ENCODE measurements around the gene FAM107B.
"Not testable (repeated sequence)": the region's sequence is repeated elsewhere in the genome, so short reads cannot be mapped to it uniquely, and the experiment has no call there.

The FAM107B gene

DNA sequence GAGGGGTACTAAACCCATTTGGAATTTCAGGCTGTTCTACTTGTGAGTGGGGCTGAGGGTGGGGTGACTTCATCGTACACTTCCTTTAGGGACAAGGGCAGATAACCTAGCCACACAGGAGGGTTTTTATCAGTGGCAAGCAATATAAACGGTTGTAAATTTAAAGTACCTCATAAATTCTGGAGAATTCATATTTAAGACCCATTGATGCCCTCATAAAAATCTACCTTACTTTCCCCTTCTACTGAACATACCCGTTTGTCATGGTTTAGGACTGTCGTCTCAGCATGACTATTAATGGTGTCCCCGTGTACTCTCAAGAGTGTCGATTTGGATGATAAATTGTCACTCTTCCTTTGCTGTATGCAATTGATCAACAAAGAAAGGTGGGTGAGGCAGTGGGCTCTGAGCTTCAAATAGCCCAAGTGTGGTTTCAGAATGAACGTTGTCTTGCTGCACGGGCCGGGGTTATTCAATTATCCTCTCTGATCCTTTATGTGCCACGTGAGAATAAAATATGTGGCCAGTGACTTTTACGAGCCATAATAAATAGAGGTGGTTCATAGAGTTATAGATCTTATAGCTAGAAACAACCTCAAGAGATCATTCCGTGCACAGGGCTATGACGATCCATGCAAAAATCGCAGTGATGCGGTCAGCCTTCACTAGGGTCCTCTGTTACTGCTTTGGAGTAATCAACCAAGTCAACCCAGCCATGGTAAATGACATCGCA lies 82.2 kb downstream of the FAM107B start:
- no peak for DNase-seq (ENCODE audit: low spot score)

DNA sequence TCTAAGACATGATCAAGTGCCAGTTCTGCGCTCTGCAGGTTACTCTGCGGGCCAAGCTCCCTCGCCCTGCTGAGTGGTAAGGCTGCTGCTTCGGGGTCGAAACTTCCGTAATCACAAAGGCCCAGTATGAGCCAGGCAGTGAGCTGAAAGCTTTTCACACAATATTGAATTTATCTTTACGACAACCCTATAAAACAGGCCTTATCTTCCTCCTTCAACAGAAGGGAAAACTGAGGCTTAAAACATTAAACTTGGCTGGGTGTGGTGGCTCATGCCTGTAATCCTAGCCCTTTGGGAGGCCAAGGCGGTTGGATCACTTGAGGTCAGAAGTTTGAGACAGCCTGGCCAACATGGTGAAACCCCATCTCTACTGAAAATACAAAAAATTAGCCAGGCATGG lies 83.3 kb downstream of the FAM107B start:
- DNase-seq (ENCODE audit: low spot score): no peak

DNA sequence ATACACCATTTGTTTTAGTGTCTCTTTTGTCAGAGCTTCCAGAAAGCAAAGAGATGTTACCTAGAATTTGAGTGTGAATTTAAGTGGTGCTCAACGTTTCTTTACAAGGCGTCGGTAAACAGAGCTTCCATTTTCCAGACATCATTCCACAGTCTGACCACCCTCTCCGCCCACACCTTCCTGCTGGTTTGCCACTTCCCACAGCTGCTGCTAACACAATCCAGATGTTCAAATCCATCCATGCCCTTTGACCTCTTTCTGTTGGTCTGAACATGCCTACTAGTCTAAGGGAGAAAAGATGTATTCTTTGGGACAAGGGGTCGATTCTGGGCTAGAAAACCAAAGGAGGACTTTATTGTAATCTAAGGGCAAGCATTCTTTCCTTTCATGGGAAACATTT lies 86.1 kb downstream of the FAM107B start:
- peak; percentile 31 for DNase-seq (ENCODE audit: low spot score)

DNA sequence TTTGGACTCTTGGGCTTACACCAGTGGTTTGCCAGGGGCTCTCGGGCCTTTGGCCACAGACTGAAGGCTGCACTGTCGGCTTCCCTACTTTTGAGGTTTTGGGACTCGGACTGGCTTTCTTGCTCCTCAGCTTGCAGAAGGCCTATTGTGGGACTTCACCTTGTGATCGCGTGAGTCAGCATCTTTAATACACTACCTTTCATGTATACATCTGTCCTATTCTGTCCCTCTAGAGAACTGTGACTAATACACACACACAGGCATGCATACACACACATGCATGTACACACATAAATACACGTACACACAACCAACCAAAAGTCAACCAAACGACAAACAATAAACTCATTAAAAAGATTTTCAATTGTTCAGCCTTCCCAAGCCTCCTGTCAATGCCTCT lies 86.5 kb downstream of the FAM107B start:
- DNase-seq (ENCODE audit: low spot score): not testable (repeated sequence)

DNA sequence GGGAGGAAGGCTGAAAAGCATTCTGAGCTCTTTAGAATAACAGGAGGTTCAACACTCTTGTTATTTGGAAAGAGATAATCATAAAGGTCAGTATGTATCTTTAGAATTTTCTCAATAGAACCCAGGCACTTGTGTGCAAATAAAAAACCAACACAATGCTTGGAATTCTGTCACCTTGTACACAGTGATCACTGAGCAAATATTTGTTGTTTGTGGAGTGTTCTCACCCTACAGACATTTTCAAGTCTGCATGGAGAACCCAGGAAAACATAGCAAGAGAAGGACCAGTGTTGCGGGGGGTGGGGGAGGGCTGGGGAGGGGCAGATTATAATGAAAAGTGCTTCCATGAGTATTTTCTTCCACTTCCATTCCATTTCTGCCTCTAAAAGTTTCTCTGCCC lies 87.4 kb downstream of the FAM107B start:
- DNase-seq (ENCODE audit: low spot score): no peak

DNA sequence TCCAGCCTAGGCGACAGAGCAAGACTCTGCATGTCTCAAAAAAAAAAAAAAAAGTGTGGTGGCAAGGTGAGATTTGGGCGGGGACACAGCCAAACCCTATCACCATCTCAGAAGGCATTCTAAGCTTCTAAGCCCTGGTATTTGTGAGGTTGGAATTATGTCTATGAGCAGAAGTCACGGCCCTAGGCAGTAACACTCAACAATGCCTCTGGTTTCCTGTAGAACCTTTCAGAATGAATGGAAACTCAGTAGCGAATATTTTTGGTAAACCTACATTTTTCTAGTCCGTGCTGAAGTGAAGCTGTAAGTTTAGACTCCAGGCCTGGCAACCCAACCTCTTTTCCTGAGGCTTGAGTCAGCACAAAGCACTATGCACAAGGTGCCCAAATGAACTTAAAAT lies 88.3 kb downstream of the FAM107B start:
- DNase-seq (ENCODE audit: low spot score): no peak

DNA sequence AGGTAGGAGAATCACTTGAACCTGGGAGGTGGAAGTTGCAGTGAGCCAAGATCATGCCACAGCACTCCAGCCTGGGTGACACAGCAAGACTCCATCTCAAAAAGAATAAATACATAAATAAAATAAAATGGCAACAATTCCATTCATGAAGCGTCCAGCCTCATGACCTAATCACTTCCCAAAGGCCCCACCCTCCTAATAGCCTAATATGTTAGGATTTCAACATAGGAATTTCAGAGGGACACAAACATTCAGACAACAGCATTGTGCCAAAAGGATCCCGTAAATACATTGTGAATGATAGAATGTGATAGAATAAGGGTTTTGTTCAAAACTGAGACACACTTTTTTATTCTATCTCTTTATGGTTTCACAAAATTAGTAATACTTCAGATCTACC lies 90.3 kb downstream of the FAM107B start:
- DNase-seq (ENCODE audit: low spot score): no peak

DNA sequence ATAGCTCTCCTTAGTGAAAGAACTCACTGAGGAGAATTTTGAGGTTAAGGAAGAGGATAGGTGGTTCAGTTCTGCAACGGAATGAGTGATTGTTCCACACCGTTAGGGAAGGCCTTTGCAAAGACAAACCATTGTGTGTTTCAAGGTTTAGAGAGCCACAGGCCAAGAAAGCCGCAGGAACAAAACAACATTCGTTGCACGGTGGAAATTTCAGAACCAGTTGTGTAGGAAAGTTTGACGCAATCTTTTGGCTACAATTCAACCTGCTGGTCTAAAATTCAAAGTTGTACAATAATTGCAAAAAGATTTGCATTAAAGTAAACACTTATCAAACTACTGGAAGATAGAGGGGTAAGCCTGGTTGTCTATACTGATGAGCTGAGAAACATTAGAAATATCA lies 91.4 kb downstream of the FAM107B start:
- DNase-seq (ENCODE audit: low spot score): no peak

DNA sequence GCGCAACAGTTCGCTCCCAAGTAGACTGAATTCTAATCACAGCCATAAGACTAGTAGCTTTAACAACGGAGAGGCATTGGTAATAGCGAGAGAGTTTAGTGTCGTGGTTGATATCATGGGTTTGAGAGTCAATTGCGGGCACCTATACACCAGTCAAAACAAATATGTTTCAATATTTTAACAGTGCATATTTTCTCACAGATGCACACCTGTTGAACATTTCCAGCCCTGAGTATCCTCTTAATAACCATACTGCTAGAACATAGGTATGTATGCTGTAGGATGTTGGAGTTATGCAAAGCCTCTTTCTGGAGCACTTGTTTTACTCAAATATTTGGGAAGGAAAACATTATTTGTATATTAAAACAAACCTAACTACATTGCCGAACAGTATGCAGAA lies 92.9 kb downstream of the FAM107B start:
- DNase-seq (ENCODE audit: low spot score): no peak

DNA sequence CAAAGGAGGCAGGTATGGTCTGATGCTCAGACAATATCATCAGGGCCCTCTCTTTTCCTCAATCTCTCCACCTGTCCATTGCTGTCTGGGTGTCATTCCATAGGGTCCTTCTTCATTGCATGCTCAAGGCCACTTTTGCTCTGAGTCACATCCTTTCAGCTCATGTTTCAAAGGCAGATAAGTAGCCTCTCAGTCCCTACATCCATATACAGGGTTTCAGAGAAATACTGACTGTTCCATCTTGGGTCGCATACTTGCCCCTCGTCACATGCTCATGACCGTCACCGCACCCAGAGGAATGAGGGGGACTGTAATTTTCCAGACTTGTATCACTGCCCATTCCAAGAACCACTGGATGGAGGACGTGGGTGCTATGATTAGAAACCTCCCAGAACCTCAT lies 93.4 kb downstream of the FAM107B start:
- DNase-seq (ENCODE audit: low spot score): no peak

DNA sequence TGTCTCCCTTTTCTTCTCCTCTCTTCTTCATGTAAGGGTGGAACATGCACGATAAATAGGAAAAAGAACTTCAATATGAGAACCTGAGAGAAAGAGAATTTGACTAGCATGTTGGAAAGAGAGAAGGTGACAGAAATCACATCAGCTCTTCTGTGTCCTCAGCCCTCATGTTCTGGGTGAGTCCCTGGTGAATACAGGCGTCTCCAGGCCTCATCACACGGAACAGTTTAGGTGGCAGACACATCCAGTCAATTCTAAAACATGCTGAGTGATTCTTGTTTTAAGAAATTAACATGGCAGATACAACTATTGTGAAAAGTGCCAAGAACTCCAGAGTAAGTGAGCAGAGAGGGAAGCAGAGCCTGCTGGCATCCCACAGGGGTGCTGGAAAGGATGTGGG lies 96.1 kb downstream of the FAM107B start:
- no peak for DNase-seq (ENCODE audit: low spot score)

DNA sequence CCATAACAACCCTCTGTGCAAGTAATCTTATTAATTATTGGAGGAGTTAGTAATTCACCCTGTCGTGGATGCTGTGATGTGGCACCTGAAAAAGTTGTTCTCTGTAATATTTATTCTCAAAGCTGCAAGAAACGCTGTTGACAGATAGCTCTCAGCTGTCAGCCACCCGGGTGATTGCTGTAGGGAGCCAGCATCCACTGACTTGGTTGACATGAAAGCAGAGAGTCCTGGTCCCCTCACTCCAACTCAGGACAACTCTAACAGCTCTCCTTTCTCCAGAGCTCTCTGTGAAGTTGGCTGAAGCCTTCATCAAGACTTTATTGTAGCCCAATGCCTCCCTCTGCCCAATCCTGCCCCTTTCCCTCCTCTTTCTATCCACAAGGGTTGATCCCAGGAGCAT lies 98.0 kb downstream of the FAM107B start:
- DNase-seq (ENCODE audit: low spot score): no peak

DNA sequence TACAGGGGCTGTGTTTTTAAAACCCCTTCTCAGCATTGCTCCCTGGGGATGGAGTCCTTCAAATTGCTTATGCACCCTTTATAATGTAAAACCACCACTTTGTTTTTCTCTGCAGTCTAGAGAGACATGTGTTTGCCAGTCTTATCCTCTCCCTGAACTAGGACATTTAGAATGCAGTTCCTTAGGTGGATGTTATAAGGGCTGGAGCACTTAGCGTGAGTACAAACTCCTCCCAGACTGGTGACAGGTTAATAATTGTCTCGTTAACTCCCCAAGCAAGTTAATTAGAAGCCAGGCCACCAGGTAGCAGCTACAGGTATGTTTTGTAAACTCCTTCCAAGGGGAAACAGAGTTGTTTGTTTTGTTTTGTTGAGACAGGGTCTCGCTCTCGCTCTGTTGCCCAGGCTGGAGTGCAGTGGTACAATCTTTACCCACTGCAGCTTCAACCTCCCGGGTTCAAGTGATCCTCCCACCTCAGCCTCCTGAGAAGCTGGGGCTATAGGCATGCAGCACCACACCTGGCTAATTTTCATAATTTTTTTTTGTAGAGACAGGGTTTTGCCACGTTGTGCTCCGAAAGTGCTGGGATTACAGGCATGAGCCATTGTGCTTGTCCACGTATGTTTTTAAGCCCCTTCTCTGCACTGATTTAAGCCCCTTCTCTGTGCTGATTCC lies 100.2 kb downstream of the FAM107B start:
- DNase-seq (ENCODE audit: low spot score): no peak

DNA sequence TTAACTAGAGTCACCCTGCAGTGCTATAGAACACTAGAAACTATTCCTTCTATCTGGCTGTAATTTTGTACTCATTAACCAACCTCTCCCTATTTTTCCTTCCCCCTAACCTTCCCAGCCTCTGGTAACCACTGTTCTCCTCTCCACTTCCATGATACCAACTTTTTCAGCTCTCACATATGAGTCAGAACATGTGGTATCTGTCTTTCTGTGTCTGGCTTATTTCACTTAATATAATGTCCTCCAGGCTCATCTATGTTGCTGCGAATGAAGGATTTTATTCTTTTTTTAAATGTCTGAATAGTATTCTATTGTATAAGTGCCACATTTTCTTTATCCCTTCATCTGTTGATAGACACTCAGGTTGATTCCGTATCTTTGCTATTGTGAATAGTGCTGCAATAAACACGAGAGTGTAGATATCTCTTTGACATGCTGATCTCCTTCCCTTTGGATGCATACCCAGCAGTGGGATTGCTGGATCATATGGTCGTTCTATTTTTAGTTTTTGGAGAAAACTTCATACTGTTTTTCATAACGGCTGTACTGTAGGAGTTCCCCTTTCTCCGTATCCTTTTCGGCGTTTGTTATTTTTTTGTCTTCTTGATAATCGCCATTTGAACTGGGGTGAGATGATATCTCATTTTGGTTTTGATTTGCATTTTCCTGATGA lies 101.4 kb downstream of the FAM107B start:
- DNase-seq (ENCODE audit: low spot score): no peak

DNA sequence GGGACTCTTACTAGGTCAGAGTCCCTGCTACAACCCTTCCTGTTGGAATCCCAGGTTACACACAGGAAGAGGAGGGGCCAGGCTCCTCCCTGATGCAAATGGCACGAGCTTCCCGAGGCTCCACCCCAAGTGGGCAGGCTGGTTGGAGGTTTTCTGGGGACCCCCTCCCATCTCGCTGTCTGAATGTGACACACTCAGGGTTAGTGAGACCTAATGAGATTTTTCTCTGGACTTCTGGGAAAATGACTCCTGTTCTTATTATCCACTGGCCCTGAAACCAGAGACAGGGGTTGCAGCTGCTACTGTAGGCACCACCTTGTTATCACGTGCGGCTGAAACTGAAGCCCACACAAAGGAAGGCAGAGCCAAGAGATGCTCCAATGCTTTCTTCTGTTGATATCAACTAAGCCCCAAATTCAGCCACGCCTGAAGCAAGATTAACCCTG lies 103.3 kb downstream of the FAM107B start:
- no peak for DNase-seq (ENCODE audit: low spot score)

DNA sequence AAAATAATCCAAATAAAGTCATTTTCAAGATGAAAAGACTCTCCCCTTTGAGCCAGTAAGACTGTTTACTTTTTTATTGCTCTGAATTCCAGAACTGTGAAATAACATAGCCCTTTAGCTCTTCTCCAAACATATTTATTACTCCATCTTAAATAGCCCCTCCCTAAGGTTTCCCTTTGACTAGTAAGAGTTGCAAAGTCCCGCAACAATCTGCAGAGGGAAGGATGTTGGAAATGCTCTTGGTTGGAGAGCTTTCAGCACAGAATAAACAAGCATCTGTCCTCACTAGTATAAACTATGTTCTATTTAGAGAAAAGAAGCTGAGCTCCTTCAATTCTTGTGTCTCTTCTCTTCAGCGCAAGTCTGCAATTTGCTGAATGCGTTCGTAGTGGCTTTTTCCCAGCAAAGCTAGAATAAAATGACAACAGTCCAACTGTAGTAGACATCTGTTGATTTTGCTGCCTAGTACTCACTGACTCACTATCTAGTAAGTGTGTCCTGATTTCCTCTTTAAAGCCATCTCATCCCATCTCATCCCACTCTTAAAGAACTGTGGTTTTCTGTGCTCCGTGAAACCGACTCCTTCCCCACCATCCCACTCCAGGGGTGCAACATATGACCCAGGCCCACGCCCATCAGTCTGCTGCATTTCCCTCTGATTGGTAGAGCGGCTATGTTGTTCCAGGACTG lies 104.0 kb downstream of the FAM107B start:
- peak; percentile 47 for DNase-seq (ENCODE audit: low spot score)

DNA sequence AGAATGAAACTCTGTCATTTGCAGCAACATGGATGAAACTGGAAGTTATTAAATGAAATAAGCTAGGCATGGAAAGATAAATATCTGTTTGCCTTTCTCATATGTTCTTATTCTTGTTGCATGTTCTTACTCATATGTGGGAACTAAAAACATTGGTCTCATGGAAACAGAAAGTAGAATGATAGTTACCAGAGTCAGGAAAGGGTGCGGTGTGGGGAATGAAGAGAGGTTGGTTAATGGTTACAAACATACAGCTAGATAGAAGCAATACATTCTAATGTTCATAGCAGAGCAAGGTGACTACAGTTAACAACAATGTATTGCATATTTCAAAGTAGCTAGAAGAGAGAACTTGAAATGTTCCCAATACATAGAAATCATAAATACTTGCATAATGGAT lies 105.1 kb downstream of the FAM107B start:
- DNase-seq (ENCODE audit: low spot score): no peak

DNA sequence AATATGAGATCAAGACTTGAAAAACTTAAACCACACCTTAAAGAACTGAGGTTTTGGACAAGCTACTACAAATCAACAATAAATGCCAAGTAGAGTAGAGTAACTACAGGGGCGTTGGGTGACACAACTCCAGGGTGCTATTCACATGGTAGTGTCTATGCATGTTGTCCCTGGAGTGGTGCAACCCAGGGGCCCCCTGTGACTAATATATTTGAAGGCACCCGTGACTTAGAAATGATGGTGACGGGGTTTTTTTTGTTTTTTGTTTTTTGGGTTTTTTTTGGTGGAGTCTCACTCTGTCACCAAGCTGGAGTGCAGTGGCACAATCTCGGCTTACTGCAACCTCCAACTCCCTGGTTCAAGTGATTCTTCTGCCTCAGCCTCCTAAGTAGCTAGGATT lies 106.9 kb downstream of the FAM107B start:
- DNase-seq (ENCODE audit: low spot score): no peak

DNA sequence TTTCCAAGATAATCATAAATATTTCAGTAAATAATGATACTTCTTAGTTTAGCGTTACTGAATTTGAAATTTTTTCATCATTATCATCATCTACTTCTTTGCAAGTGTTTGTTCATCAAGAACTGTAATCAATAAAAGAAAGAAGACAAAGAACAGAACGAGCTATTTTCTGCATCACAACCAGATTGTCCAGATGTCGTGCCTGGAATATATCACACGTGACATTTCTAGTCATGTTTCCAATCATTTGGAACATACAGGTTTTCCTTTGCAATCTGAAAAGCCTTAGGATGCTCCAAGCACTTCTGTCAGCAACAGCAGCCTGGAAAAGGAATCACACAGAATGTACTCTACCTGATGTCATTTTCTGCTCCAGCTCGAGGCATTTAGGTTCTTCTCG lies 107.4 kb downstream of the FAM107B start:
- DNase-seq (ENCODE audit: low spot score): no peak

DNA sequence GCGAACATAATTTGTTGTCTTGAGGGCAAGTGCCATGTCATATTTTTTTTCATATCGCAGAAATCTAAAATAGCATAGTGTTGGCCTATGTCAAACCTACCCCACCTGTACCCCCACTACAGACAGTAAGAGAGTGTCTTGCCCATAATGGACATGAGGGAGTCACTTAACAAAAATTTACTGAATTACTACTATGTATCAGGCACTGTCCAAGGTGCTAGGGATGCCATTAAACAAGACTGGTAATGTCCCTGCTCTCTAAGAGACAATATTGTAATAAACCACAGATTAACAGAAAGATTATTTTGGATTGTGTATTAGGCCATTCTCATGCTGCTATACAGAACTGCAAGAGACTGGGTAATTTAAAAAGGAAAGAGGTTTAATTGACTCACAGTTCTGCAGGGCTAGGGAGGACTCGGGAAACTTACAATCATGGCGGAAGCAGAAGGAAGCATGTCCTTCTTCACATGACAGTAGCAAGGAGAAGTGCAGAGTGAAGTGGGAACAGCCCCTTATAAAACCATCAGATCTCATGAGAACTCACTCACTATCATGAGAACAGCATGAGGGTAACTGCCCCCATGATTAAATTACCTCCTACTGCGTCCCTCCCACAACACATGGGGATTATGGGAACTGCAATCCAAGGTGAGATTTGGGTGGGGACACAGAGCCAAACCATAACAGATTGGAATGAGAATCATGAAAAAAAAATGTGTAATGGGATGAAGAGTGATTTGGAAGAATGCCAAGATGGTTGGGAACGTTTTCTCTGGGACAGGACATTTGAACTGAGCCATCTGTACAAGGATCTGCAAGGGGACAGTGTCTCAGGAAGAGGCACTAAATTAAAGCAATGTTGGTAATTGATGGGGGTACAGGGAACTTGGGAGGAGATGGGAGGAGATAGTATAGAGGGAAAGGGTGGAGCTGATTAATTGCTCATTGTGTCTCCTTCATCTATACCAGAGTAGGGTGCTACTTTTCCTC lies 108.5 kb downstream of the FAM107B start:
- no peak for DNase-seq (ENCODE audit: low spot score)

DNA sequence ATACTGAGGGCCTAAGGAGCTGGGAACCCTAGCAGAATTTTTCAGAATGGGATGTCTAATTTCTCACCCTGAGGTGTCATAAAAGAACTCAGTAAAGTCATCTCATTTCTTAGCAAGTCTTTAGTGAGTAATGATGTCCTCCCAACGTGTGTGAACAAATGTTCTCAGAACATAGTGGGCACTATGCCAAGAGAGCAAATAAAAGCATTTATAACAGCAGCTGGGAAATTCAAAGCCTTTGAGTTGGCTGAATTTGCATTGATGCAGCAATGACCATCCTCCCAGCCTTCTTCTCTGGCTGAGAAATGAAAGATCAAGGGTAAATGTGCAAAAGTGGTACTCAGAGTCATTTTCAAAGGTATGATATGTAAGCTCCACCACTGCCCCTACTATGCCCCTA lies 109.4 kb downstream of the FAM107B start:
- no peak for DNase-seq (ENCODE audit: low spot score)

DNA sequence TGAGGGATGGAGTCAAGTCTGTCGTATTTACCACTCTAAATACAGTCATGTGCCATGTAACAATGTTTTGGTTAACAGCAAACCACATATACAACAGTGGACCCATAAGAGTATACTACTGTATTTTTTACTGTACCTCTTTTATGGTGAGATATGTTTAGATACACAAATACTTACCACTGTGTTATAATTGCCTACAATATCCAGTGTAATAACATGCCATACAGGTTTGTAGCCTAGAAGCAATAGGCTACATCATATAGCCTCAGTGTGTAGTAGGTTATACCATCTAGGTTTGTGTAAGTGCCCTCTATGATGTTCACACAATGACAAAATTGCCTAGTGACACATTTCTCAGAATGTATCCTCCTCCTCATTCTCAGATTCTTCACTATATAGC lies 110.4 kb downstream of the FAM107B start:
- no peak for DNase-seq (ENCODE audit: low spot score)
